IgD-negative memory B cell (primary cell): Measurements from ENCODE around the gene ADD2. TPM values are rescaled to one million over a fixed set of nuclear protein-coding genes. Genes with fewer than 3 reads are reported as not detected.

Experiments used
- H3K27ac Mint-ChIP-seq, 3 donors: one replicate each; pipeline ENCODE4 v1.8.0; 2020 to 2022; ENCODE audit warnings: mild to moderate bottlenecking in 3 of 3, mixed read lengths in 3 of 3, moderate library complexity in 1 of 3
- H3K27me3 Mint-ChIP-seq: one replicate; pipeline ENCODE4 v1.8.0; 2021; ENCODE audit warnings: mixed read lengths
- H3K36me3 Mint-ChIP-seq: one replicate; pipeline ENCODE4 v1.8.0; 2020; ENCODE audit warnings: mild to moderate bottlenecking, mixed read lengths
- H3K4me1 Mint-ChIP-seq, 3 donors: one replicate each; pipeline ENCODE4 v1.8.0; 2020 to 2022; ENCODE audit warnings: mixed read lengths in 3 of 3, mild to moderate bottlenecking in 1 of 3
- H3K4me3 Mint-ChIP-seq, 4 donors: one replicate each; pipeline ENCODE4 v1.8.0; 2020 to 2022; ENCODE audit warnings: mild to moderate bottlenecking in 4 of 4, mixed read lengths in 4 of 4, moderate library complexity in 3 of 4
- H3K9me3 Mint-ChIP-seq, 3 donors: one replicate each; pipeline ENCODE4 v1.8.0; 2020 to 2021; ENCODE audit warnings: mixed read lengths in 3 of 3, mild to moderate bottlenecking in 1 of 3
- polyA plus RNA-seq: library from polyadenylated mRNA; unstranded; fragments of 300-500 nt; fragmentation: Illumina TruSeq; gene quantifications from one replicate; pipeline ENCODE4 v1.2.3, GENCODE V29; 2021

ADD2 gene
- polyA plus RNA-seq, 1 donor from 2014 or later = 17.3 TPM

DNA sequence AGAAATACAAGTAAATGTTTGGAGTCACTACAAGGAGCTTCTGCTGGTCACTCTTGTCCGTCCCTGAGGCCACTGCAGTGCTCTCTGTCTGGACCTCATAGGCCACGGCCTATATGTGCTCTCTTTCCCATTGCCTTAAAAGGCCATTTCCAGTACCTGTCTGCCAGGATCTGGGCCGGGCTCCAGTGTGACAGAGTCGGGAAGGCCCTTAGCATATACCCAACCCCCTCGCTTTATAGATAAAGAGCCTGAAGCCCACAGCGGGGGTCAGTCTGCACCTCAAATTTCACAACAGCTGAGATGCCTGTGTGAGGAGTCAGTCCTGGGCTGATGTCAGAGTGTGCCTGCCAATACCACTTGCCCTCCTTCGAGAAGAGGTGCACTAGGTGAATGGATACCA is 39.9 kb downstream of the ADD2 start:
- Mint-ChIP-seq H3K9me3 (no peaks in the 10 kb centered on the region), H3K4me1 (peaks cover 0 to 11% (median 1%) of the 10 kb centered on the region in 3 donors), H3K27me3 (no peaks in the 10 kb centered on the region), H3K27ac (no peak overlapping the region), H3K4me3 (no peak overlapping the region), H3K36me3 (peaks cover 5% of the 10 kb centered on the region)

DNA sequence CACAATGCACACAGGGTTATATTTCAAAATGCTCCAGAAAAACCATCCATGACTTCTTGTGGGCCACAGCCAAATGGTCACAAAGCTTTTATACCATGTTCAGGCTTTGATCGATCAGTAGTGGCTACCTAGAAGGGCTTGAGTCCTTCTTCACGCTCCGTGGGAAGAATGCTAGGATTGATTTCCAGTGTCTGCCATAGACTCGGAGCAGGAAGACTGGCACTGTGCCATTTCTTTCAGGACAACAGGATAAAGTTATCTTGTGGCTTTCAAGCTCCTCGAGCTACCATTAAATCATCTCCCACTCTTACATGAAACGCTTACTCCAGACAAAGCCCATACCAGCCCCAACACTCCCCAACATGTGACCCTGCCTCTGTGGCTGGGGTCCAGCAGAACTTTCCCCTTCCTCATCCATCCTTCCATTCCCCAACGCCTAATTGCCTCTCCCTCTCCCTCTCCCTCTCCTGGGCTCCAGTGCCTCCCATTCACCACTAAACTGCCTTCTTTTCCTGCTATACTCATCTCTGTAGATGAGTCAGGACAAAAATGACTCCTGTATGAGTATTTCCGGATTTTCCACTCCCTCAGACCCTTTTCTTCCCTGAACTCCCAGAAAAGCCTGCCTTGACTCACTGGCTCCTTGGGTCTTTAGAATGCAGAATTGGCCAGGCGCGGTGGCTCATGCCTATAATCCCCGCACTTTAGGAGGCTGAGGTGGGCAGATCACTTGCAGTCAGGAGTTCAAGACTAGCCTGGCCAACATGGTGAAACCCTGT is 40.9 kb downstream of the ADD2 start:
- Mint-ChIP-seq H3K27ac (no peak overlapping the region), H3K9me3 (no peaks in the 10 kb centered on the region), H3K27me3 (no peaks in the 10 kb centered on the region), H3K4me1 (peaks cover 0 to 11% (median 1%) of the 10 kb centered on the region in 3 donors), H3K4me3 (no peak overlapping the region), H3K36me3 (peaks cover 3% of the 10 kb centered on the region)

DNA sequence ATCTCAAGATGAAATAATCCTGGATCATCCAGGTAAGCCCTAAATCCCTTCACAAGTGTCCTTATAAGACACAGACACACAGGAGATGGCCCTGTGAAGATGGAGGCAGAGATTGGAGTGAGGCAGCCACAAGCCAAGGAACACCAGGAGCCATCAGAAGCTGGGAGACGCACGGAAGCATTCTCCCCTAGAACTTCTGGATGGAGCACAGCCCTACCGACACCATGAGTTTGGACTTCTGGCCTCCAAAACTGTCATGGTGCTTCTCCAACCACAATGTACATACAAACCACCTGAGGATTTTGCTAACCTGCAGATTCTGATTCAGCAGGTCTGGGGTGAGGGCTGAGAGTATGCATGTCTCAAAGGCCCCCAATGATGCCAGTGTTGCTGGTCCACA is 42.5 kb downstream of the ADD2 start:
- Mint-ChIP-seq H3K27me3 (no peaks in the 10 kb centered on the region), H3K36me3 (peaks cover 5% of the 10 kb centered on the region), H3K9me3 (no peaks in the 10 kb centered on the region), H3K27ac (no peak overlapping the region), H3K4me1 (peaks cover 0 to 9% (median 1%) of the 10 kb centered on the region in 3 donors), H3K4me3 (no peak overlapping the region)

DNA sequence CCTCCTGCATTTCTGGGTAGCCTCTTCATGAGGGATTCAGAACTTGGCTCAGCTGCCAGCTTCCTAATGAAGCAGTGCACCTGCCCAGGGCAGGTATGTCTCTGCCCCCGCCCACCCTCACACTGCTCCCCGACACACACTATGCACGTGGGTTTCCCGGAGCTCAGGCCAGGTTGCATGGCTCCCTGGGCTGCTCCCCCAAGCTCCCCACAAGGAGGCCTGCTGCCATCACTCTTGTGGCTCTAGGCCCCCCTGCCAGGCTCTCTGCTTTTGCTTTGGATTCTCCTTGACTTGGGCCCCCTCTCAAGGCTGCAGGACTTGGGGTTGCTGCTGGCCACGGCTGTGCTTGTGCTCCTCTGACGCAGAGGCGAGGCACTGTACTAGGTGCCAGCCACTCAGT is 43.6 kb downstream of the ADD2 start:
- Mint-ChIP-seq H3K27ac (peak overlapping the region in 1 of 3 donors; percentile 19), H3K9me3 (no peaks in the 10 kb centered on the region), H3K27me3 (no peaks in the 10 kb centered on the region), H3K4me3 (no peak overlapping the region), H3K4me1 (peaks cover 0 to 6% (median 1%) of the 10 kb centered on the region in 3 donors), H3K36me3 (peaks cover 7% of the 10 kb centered on the region)

DNA sequence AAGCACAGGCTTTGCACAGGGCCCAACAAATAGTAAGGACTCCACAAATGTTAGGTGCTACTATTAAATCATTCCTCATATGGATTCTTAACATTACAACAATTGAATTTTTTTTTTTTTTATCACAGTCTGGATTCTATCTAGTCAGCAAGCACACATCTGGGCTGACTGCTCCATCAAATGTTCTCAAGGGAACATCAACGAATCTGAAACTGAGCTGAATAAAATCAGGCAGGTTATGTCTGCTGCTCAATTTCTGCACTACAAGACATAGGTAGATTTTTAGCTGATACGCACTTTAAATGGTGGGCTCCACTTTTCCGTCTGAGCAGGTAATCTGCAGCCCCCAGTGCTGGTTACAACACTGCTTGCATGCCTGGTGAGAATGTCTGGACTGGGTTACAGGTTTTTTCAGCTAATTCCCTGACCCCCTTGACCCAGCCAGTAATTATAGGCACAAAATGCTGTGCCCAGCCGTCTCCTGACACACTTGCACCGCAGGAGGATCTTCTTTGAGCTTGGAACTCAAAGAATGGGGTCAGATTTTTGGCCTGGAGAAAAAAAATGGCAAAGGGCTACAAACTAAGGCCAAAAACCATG is 44.6 kb downstream of the ADD2 start:
- H3K27me3 Mint-ChIP-seq = no peaks in the 10 kb centered on the region
- peaks cover 0 to 6% (median 1%) of the 10 kb centered on the region in 3 donors for H3K4me1 Mint-ChIP-seq
- no peaks in the 10 kb centered on the region for H3K9me3 Mint-ChIP-seq
- H3K36me3 Mint-ChIP-seq = peaks cover 7% of the 10 kb centered on the region
- no peak overlapping the region for H3K4me3 Mint-ChIP-seq
- H3K27ac Mint-ChIP-seq = no peak overlapping the region

DNA sequence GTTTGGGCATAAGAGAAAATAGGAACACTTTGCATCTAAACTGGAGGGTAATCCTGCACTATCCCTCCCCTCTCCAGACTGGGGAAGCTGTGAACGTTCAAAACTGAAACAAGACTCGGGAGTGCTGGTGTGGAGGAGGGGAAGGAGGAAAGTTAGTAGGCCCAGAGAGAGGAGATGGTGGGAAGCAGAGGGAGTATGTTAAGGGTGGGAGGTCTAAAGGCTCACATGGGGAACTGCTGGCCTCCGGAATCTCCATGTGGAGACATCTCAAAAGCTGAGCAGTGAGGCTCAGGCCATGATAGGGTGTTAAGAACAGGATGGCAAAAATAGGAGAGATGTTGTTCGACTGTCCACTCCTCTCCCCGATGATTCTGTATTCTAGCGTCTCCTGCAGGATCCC is 47.9 kb downstream of the ADD2 start:
- Mint-ChIP-seq H3K9me3 (no peaks in the 10 kb centered on the region), H3K4me1 (peaks cover 0 to 3% (median 1%) of the 10 kb centered on the region in 3 donors), H3K36me3 (peaks cover 4% of the 10 kb centered on the region), H3K4me3 (no peak overlapping the region), H3K27me3 (no peaks in the 10 kb centered on the region), H3K27ac (no peak overlapping the region)

DNA sequence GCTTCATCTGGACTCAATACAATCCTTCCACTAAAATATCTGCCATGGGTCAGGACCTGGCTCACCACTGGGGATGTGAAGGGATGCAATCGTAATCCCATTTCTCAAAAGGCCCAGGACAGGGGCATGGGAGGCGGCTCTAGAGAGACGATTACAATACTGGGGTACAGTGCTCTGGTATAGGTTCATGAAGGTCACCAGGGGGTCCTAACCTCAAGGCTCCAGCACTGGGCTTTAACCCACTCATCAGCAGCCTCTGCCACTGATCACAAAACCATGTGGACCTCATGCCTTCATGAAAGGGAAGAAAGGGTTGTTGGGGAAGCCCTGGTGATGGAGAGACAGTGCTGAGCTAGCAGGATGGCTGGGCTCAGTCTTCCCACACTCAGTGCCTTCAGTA is 48.8 kb downstream of the ADD2 start:
- H3K27ac Mint-ChIP-seq = peak overlapping the region in 1 of 3 donors; percentile 47
- H3K36me3 Mint-ChIP-seq = peaks cover 4% of the 10 kb centered on the region
- peaks cover 1 to 5% (median 2%) of the 10 kb centered on the region in 3 donors for H3K4me1 Mint-ChIP-seq
- no peaks in the 10 kb centered on the region for H3K27me3 Mint-ChIP-seq
- H3K4me3 Mint-ChIP-seq = no peak overlapping the region
- no peaks in the 10 kb centered on the region for H3K9me3 Mint-ChIP-seq

DNA sequence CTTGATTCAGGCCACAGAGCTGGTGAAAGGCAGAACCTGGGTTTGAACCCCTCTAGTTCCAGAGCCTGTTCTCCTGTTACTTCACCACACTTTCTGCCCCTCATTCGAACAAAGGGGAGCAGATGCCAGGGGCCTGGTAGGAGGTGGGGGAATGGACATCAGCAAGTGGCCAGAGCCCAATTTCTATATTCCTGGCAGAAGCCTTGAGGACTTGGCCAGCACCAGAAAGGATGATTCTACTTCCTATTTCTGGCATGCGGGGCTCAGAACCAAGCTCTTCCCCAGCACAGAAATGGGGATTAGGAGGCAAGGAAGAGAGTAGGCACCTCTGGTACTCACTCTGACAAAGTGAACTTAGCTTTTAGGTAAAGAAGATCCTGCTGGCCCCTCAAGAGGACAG is 49.3 kb downstream of the ADD2 start:
- H3K36me3 Mint-ChIP-seq = peaks cover 4% of the 10 kb centered on the region
- H3K4me3 Mint-ChIP-seq = no peak overlapping the region
- no peaks in the 10 kb centered on the region for H3K9me3 Mint-ChIP-seq
- peaks cover 1 to 5% (median 2%) of the 10 kb centered on the region in 3 donors for H3K4me1 Mint-ChIP-seq
- no peaks in the 10 kb centered on the region for H3K27me3 Mint-ChIP-seq
- H3K27ac Mint-ChIP-seq = peak overlapping the region in 1 of 3 donors; percentile 47

DNA sequence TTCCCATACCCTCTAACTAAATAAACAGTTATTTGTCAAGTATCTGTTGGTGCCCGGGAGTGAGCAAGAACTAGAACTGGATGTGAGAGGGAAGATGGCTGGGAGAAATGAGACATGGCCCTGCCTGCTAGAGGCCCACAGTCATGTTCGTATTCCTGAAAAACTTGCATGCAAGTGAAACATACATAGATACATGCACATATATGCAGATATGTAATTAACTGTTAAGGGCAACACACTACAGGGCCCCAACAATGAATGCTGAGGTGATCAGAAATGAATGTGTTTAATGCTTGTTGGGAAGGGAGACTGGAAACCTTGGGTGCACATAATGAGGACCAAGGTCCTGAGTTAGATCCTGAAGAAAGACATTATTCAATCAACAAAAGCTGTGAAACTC is 49.8 kb downstream of the ADD2 start:
- Mint-ChIP-seq H3K4me3 (no peak overlapping the region), H3K27ac (no peak overlapping the region), H3K27me3 (no peaks in the 10 kb centered on the region)

DNA sequence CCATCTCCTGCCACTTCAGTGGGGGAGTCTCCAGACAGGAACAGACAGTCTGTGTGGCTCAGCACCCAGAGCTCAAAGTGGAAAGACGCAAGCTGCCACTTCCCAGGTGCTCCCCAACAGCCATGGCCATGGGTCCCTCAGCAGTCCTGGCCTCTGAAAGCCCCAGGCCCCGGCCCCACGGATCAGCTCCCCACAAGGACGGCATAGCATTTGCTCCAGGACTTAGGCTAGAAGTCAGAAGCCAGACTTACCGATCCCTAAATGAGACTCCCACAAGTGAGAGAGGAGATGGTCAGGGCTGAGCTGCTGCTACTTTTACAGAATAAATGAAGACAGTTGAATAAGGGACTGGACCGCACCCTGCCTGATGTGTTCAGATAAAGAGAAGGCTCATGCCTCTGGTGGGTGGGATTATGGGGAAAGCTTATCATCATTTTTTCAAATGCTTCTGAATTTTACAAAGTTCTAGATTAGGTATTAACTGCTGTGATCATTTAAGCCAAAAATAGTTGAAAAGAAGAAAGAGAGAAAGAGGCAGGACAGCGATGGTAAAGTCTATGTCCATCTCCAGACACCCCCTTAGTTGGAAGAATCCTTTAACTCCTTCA is 50.5 kb downstream of the ADD2 start:
- H3K27me3 Mint-ChIP-seq = no peaks in the 10 kb centered on the region
- no peaks in the 10 kb centered on the region for H3K9me3 Mint-ChIP-seq
- H3K4me1 Mint-ChIP-seq = peaks cover under 1 to 5% (median 2%) of the 10 kb centered on the region in 3 donors
- no peak overlapping the region for H3K4me3 Mint-ChIP-seq
- peaks cover 4% of the 10 kb centered on the region for H3K36me3 Mint-ChIP-seq
- H3K27ac Mint-ChIP-seq = peak overlapping the region in 1 of 3 donors; percentile 27

More for the DNA sequence above, 49.8 kb downstream of the ADD2 start:
- no peaks in the 10 kb centered on the region for H3K9me3 Mint-ChIP-seq
- H3K4me1 Mint-ChIP-seq = peaks cover 1 to 5% (median 2%) of the 10 kb centered on the region in 3 donors
- H3K36me3 Mint-ChIP-seq = peaks cover 4% of the 10 kb centered on the region

DNA sequence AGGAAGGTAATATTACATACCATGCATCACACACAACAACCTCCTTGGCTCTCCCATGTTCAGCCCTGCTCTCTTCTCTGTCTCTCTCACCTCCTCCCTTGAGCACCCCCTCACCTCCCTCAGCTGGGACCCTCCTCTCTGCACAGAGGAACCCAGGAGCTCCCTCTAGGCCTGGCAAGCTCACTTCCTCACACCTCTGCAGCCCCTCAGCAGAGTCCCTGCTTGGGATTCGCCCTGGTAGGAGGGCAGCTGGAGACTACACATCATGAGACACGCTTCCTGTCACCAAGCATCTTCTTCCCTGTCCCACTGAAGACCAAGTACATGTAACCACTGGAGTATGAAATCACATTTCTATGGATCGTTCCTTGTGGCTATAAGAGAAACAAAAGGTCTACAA is 51.0 kb downstream of the ADD2 start:
- Mint-ChIP-seq H3K27ac (peak overlapping the region in 1 of 3 donors; percentile 27), H3K27me3 (no peaks in the 10 kb centered on the region), H3K36me3 (peaks cover 4% of the 10 kb centered on the region), H3K9me3 (no peaks in the 10 kb centered on the region), H3K4me3 (no peak overlapping the region), H3K4me1 (peaks cover 0 to 5% (median 2%) of the 10 kb centered on the region in 3 donors)

DNA sequence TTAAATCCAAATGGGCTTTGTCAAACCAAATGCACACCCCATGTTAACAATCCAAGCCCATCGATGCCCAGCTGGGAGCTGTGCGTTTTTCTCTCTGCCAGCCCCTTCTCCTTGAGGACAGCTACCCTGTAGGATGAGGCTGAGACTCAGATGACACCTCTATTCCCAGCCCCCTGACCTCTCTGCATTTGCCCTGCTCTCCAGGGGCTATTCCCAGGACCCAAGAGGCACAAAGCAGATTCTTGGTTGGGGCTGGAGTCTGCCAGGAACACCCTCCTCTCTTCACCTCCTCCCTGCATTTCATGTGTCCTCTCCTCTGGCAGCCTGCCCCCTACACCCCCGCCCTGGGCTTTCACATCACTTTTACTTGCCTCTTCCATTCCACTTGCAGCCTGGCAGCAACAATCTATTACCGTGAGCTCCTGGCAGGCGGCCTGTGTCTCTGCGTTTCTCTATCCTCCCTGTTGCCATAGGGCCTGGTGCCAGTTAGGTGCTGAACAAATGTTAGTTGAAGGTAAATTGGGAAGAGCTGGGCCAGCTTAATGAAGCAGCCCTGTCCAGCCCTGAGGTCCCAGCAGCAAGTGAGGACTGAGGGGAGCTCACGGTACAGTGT is 51.8 kb downstream of the ADD2 start:
- Mint-ChIP-seq H3K4me1 (peaks cover 0 to 5% (median 2%) of the 10 kb centered on the region in 3 donors), H3K27ac (no peak overlapping the region), H3K36me3 (peaks cover 3% of the 10 kb centered on the region), H3K9me3 (no peaks in the 10 kb centered on the region), H3K4me3 (no peak overlapping the region), H3K27me3 (no peaks in the 10 kb centered on the region)

DNA sequence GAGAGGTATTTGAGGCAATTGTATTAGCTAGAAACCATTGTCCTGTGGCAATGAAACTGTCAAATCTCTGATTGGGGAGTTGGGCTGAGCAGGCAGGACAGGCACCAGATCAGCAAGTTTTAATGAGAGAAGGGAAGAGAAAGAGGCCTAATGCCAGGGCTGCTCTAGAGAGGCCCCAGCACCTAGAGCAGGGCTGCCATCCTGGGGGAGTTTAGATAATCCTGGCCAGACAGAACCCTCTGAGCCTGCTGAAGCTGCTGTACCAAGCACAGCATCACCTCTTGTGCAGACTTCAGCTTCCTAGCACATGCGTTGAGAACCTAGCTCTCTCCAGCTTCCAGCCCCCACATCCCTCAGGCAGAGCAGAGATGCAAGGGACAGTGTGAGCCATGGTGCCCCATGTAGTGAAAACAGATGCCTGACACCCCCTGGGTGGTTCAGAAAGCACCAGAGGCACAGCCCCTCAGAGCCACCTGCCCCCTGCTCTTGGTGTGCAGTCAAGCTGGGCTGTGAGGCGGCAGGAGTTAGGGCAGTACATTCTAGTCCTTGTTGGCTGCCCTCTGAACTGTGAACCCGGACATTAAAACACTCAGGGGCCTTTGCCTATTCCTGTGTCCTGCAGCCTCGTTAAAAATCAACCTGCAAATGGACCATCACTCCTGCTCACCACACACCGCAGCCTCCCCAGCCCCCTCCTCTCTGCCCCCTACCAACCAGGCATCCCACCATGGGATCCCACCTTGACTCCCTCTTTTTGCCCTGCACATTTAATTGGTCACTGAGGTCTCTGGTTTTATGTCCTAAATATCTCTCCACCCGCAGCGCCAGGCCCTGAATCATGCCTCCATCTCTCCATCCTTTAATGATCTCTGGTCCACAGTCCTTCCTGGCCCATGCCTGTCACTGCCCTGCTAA is 52.7 kb downstream of the ADD2 start:
- Mint-ChIP-seq H3K27ac (peak overlapping the region in 1 of 3 donors; percentile 50), H3K4me1 (peaks cover 0 to 5% (median 2%) of the 10 kb centered on the region in 3 donors), H3K4me3 (no peak overlapping the region), H3K27me3 (no peaks in the 10 kb centered on the region), H3K36me3 (peaks cover 4% of the 10 kb centered on the region), H3K9me3 (no peaks in the 10 kb centered on the region)

DNA sequence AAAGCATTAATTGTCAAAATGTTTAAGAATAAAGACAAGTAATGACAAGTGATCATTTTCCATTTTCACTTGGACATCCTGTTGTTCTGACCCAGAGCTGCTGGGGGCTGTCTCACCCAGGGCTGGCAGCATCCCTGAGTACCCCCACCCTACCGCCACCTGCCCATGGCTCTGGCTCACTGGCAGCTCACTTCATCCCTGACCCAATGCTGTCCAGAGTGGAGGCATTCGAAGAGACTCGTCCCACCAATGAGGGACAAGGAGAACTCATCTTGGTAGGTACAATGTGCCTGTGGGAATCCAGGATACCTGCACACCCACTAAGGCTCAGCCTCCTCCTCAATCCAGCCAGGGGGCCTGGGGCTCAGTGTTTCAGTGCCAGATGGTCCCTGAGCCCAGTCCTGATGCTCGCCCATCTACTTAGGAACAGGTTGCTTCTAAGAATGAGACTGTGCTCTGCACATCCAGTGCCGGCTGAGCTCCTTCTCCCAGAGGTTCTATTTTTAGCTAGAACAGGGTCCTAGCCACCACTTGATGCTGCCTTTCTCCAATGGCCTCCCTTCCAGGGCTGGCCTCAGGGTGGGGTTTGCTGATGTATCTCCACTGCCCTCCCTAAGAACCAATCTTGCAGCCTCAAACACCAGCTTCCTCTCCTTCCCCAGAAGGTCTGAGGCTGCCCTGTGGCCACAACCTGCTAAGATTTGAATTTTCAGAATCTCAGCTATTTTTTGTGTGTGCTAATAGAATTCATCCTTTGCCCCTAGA is 53.7 kb downstream of the ADD2 start:
- Mint-ChIP-seq H3K27me3 (no peaks in the 10 kb centered on the region), H3K4me3 (no peak overlapping the region), H3K9me3 (no peaks in the 10 kb centered on the region), H3K4me1 (peaks cover 0 to 5% (median 2%) of the 10 kb centered on the region in 3 donors), H3K27ac (peak overlapping the region in 1 of 3 donors; percentile 50), H3K36me3 (peaks cover 3% of the 10 kb centered on the region)
